HepG2 (cell line): Measurements from ENCODE around the gene TBL3. TPM values are rescaled to one million over a fixed set of nuclear protein-coding genes. Genes with fewer than 3 reads are reported as not detected.

Experiments used
- AKAP8 ChIP-seq: sonication (generic); formaldehyde crosslinking; IDR thresholded peaks from 2 replicates; pipeline ENCODE4 v1.5.1; 2020; ENCODE audit warnings: mild to moderate bottlenecking, missing genetic modification reagents
- ATF5 ChIP-seq: sonication (generic); formaldehyde crosslinking; IDR thresholded peaks from 2 replicates; pipeline ENCODE4 v1.4.0; 2020; ENCODE audit warnings: mild to moderate bottlenecking, low read depth, missing genetic modification reagents
- BATF2 ChIP-seq: sonication (generic); formaldehyde crosslinking; IDR thresholded peaks from 2 replicates; pipeline ENCODE4 v1.8.0; 2022; ENCODE audit warnings: mild to moderate bottlenecking, missing genetic modification reagents, moderate library complexity
- FIP1L1 ChIP-seq: fragments of 200-400 bp; formaldehyde crosslinking; IDR thresholded peaks from 2 replicates; pipeline ENCODE4 v1.6.1; 2018; ENCODE audit warnings: low read depth, mild to moderate bottlenecking, low read length, moderate library complexity, borderline replicate concordance; ENCODE audit not compliant: insufficient read depth
- FOXA1 ChIP-seq, 2 experiments: fragments of 450-650 bp in 1 of 2; sonication (generic) in 1 of 2; formaldehyde crosslinking in 1 of 2; IDR thresholded peaks; 2 replicates each; pipeline versions ENCODE4 v1.4.0 to v1.6.1; 2016 to 2020; ENCODE audit warnings: missing genetic modification reagents in 1 of 2
- HNF1B ChIP-seq: sonication (generic); formaldehyde crosslinking; IDR thresholded peaks from 2 replicates; pipeline ENCODE4 v1.5.1; 2020; ENCODE audit warnings: mild to moderate bottlenecking, moderate library complexity, missing genetic modification reagents
- HNRNPL ChIP-seq: fragments of 200-400 bp; formaldehyde crosslinking; IDR thresholded peaks from 2 replicates; pipeline ENCODE4 v1.6.1; 2017; ENCODE audit warnings: mild to moderate bottlenecking, low read depth, low read length
- KAT2B ChIP-seq: fragments of 150-350 bp; IDR thresholded peaks from 2 replicates; pipeline ENCODE4 v1.6.1; 2014; ENCODE audit warnings: low read depth, low read length, borderline replicate concordance
- RXRB ChIP-seq: IDR thresholded peaks from 2 replicates; pipeline ENCODE4 v1.6.1; 2016; ENCODE audit warnings: borderline replicate concordance, missing genetic modification reagents, missing compliant biosample characterization
- TBX2 ChIP-seq: sonication (generic); formaldehyde crosslinking; IDR thresholded peaks from 2 replicates; pipeline ENCODE4 v1.5.0; 2020; ENCODE audit warnings: missing genetic modification reagents, mild to moderate bottlenecking, borderline replicate concordance
- THAP8 ChIP-seq: sonication (generic); formaldehyde crosslinking; IDR thresholded peaks from 2 replicates; pipeline ENCODE4 v1.5.1; 2020; ENCODE audit warnings: missing genetic modification reagents, mild to moderate bottlenecking, borderline replicate concordance
- ZKSCAN1 ChIP-seq: fragments of 150-350 bp; IDR thresholded peaks from 2 replicates; pipeline ENCODE4 v1.6.1; 2014; ENCODE audit warnings: low read length
- ZMYM3 ChIP-seq: sonication (generic); formaldehyde crosslinking; IDR thresholded peaks from 2 replicates; pipeline ENCODE4 v1.5.1; 2020; ENCODE audit warnings: mild to moderate bottlenecking, missing genetic modification reagents
- ZNF18 ChIP-seq: sonication (generic); formaldehyde crosslinking; IDR thresholded peaks from 2 replicates; pipeline ENCODE4 v1.8.0; 2022; ENCODE audit warnings: mild to moderate bottlenecking, missing genetic modification reagents; ENCODE audit not compliant: insufficient replicate concordance
- ZNF574 ChIP-seq: sonication (generic); formaldehyde crosslinking; IDR thresholded peaks from 2 replicates; pipeline ENCODE4 v1.4.0; 2020; ENCODE audit warnings: missing genetic modification reagents
- ZNF775 ChIP-seq: sonication (generic); formaldehyde crosslinking; IDR thresholded peaks from 2 replicates; pipeline ENCODE4 v1.4.0; 2020; ENCODE audit warnings: missing genetic modification reagents, mild to moderate bottlenecking, moderate library complexity, borderline replicate concordance
- ZNF777 ChIP-seq: sonication (generic); formaldehyde crosslinking; IDR thresholded peaks from 2 replicates; pipeline ENCODE4 v1.4.0; 2020; ENCODE audit warnings: missing genetic modification reagents
- polyA plus RNA-seq, 8 experiments: library from polyadenylated mRNA; depleted of rRNA in 3 of 8; stranded (reverse) in 7 of 8; unstranded in 1 of 8; fragments of >200 nt; fragmentation: Illumina TruSeq in 4 of 8; extraction: Trizol in 4 of 8; gene quantifications; 2 replicates each; pipeline versions ENCODE4 v1.2.1 to v1.2.3, GENCODE V29; 2011 to 2016; ENCODE audit warnings: low read depth in 4 of 8, missing spikeins in 1 of 8, mixed read lengths in 1 of 8; ENCODE audit not compliant: insufficient read depth in 1 of 8
- total RNA-seq, 5 experiments: library from RNA; depleted of rRNA; stranded (reverse); fragments of >200 nt; fragmentation: Illumina TruSeq; extraction: Trizol; gene quantifications; 2 replicates each; pipeline ENCODE4 v1.2.3, GENCODE V29; 2016; ENCODE audit warnings: low read depth in 1 of 5
- TF ChIP-seq, protein P1 (sequence below): sonication (generic); formaldehyde crosslinking; IDR thresholded peaks from 2 replicates; pipeline ENCODE4 v1.8.1; 2023; ENCODE audit warnings: mild to moderate bottlenecking, inconsistent platforms, moderate library complexity, missing genetic modification reagents, borderline replicate concordance

The TBL3 gene
- total and polyA plus RNA-seq, 2 of the 13 experiments (the other 11 are each of a cell fraction or from before 2014, with no cell fraction given) = 16.8 to 38.0 TPM

DNA sequence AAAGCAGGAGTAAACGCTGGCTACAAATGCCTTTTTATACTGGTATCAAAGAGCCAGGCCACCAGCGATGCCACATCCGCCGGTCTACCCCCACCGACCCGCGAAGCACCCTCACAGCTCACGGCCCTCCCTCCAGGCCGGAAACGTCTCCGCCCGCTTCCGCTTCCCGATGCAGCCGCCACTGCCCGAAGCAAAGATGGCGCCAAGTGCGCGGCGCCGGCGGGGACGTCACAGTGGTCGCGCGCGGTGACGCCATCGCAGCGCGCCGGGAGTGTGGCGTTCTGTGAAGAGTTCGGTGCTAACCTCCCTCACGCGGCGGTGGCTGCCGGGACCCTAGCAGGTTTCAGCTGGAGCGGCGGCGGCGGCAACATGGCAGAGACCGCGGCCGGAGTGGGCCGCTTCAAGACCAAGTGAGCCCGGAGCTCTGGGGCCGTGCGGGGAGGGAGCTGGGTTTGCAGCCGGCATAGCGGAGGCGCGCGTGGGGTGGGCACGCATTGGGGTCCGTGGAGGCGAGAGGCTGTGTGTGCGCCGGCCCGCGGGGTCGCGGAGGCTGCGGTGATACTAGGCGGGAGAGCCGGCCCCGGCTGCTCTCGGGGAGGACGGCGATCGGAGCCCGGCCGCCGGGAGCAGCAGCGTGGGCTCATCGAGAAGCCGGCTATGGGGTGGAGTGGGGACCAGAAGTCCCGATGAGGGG is at the start of gene TBL3 (continued):
- TF ChIP-seq ZNF574 (CRISPR knock-in tag) = peak; percentile 97
- TF ChIP-seq AKAP8 (CRISPR knock-in tag) = peak; percentile 93
- TF ChIP-seq ATF5 (CRISPR knock-in tag) = peak; percentile 87; the same call in 1 of the 2 replicates
- TF ChIP-seq HNRNPL = peak; percentile 67; the same call in 1 of the 2 replicates
- TF ChIP-seq ZNF777 (CRISPR knock-in tag) = no peak
- peak; percentile 50 for TF ChIP-seq RXRB (CRISPR knock-in tag)
- TF ChIP-seq, protein P1, sequence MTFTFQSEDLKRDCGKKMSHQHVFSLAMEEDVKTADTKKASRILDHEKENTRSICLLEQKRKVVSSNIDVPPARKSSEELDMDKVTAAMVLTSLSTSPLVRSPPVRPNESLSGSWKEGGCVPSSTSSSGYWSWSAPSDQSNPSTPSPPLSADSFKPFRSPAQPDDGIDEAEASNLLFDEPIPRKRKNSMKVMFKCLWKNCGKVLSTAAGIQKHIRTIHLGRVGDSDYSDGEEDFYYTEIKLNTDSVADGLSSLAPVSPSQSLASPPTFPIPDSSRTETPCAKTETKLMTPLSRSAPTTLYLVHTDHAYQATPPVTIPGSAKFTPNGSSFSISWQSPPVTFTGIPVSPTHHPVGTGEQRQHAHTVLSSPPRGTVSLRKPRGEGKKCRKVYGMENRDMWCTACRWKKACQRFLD (CRISPR knock-in tag) = peak; percentile 70; the same call in 1 of the 2 replicates
- peak; percentile 86 for TF ChIP-seq TBX2 (CRISPR knock-in tag)
- no peak for TF ChIP-seq ZMYM3 (CRISPR knock-in tag)
- peak; percentile 84; the same call in 1 of the 2 replicates for TF ChIP-seq HNF1B (CRISPR knock-in tag)
- 0 out of 2 replicates have a peak, but pooled peaks have one; percentile 54 for TF ChIP-seq ZNF775
- TF ChIP-seq FOXA1 (IDR thresholded peaks at IDR 0.05) = no peak
- peak; percentile 64; the same call in 1 of the 2 replicates for TF ChIP-seq FOXA1 (CRISPR knock-in tag; IDR thresholded peaks at IDR 0.05)
- no peak; the same call in 1 of the 2 replicates for TF ChIP-seq THAP8
- TF ChIP-seq ZKSCAN1 = peak; percentile 86
- TF ChIP-seq ZNF18 (CRISPR knock-in tag) = no peak
- TF ChIP-seq BATF2 (CRISPR knock-in tag) = 0 out of 2 replicates have a peak, but pooled peaks have one; percentile 42
- no peak for TF ChIP-seq FIP1L1
- TF ChIP-seq KAT2B = no peak
